Heart left ventricle (tissue), 13 donors: Measurements from ENCODE around the gene NFKB2.

Source experiments
- POLR2A ChIP-seq, 2 donors: fragments of 450-650 bp; IDR thresholded peaks; one replicate each; pipeline ENCODE4 v1.6.1; 2017; ENCODE audit warnings: antibody characterized with exemption in 2 of 2, mild to moderate bottlenecking in 2 of 2, moderate library complexity in 2 of 2
- TF ChIP-seq, protein P1 (sequence below), 12 donors: fragments of 200-600 bp; sonication (generic) in 4 of 12; IDR thresholded peaks; one replicate each; pipeline versions ENCODE4 v1.5.0 to v1.8.0; 2018 to 2022; ENCODE audit warnings: antibody characterized with exemption in 12 of 12, mild to moderate bottlenecking in 5 of 12
- donor health status: ischemic (EF 13 %, LVEDD 7.1; RV severe dilation, severe dysfunction).
- donor health status: DM: no; HTN: yes; CAD: no.
- donor health status: DM: no; HTN: no; CAD: no.
- donor health status: ischemic (EF 25% LVEDD 6.9; RV normal size, moderate dysfunction).
- donor health status: ischemic (EF 25% LVEDD 5.7; RV mildly dilated, moderate dysfunction).
- donor health status: ischemic (EF 35%, LVEDD 5.7; RV mildly dilated, moderate dysfunction).
- donor health status: nonischemic (EF 11% LVEDD 7.7; RV severe dilation, severe dysfunction).
- donor health status: DM: yes; HTN: yes; CAD: no.
- donor health status: PGD.
- donor health status: ischemic (EF 29% LVEDD 5.4; RV normal size, mild dysfunction).
- donor health status: nonischemic (EF 23%, LVEDD 6.1; RV moderate dilation, normal function).

DNA sequence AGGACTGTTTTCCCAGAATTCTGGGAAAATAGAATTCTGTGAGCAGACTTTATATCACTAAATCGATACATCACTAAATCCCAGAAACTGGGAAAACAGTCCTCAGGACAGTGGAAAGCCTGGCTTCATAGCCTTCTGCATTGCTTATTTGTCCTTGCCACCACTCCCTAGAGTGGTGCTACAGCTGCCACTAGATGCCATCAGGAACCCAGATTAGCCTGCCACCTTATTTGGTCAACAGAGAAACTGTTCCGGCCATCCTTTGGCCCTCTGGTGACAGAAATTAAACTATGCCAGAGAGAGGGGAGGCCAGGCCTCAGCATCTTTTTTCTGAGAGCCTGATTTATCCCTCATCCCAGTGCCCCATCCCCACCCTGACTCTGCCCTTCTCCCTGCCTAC lies 19.6 kb upstream of the NFKB2 start:
- TF ChIP-seq, protein P1, sequence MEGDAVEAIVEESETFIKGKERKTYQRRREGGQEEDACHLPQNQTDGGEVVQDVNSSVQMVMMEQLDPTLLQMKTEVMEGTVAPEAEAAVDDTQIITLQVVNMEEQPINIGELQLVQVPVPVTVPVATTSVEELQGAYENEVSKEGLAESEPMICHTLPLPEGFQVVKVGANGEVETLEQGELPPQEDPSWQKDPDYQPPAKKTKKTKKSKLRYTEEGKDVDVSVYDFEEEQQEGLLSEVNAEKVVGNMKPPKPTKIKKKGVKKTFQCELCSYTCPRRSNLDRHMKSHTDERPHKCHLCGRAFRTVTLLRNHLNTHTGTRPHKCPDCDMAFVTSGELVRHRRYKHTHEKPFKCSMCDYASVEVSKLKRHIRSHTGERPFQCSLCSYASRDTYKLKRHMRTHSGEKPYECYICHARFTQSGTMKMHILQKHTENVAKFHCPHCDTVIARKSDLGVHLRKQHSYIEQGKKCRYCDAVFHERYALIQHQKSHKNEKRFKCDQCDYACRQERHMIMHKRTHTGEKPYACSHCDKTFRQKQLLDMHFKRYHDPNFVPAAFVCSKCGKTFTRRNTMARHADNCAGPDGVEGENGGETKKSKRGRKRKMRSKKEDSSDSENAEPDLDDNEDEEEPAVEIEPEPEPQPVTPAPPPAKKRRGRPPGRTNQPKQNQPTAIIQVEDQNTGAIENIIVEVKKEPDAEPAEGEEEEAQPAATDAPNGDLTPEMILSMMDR (IDR thresholded peaks at IDR 0.05), result no peak
- TF ChIP-seq POLR2A (IDR thresholded peaks at IDR 0.05), result no peak
